AG10803 (cell line): ENCODE data around the gene ARPP19.

ENCODE experiments used
- DNase-seq: peaks from one replicate; pipeline ENCODE4 v3.0.0; 2010; ENCODE audit warnings: low read depth
- H3K4me3 ChIP-seq: 2 replicates; pipeline ENCODE4 v1.5.1; 2011; ENCODE audit warnings: mild to moderate bottlenecking, low read length, control low read depth
- TF ChIP-seq, protein P1 (sequence below): conservative IDR thresholded peaks from 2 replicates; pipeline ENCODE4 v1.5.1; 2011; ENCODE audit warnings: mild to moderate bottlenecking, low read length, control low read depth, inconsistent platforms

The ARPP19 gene

GRCh38 chr15:52540374-52541012 is 28.3 kb downstream of the ARPP19 start:
- no peak for DNase-seq
- no peak overlapping the region for H3K4me3 ChIP-seq
- TF ChIP-seq, protein P1, sequence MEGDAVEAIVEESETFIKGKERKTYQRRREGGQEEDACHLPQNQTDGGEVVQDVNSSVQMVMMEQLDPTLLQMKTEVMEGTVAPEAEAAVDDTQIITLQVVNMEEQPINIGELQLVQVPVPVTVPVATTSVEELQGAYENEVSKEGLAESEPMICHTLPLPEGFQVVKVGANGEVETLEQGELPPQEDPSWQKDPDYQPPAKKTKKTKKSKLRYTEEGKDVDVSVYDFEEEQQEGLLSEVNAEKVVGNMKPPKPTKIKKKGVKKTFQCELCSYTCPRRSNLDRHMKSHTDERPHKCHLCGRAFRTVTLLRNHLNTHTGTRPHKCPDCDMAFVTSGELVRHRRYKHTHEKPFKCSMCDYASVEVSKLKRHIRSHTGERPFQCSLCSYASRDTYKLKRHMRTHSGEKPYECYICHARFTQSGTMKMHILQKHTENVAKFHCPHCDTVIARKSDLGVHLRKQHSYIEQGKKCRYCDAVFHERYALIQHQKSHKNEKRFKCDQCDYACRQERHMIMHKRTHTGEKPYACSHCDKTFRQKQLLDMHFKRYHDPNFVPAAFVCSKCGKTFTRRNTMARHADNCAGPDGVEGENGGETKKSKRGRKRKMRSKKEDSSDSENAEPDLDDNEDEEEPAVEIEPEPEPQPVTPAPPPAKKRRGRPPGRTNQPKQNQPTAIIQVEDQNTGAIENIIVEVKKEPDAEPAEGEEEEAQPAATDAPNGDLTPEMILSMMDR, result no peak

- DNase-seq, result no peak
- no peak overlapping the region for H3K4me3 ChIP-seq
- TF ChIP-seq, protein P1, result no peak
Measured at GRCh38 chr15:52537459-52537858, 31.4 kb downstream of the ARPP19 start.

- H3K4me3 ChIP-seq, result no peak overlapping the region
- TF ChIP-seq, protein P1, result no peak
- DNase-seq, result no peak
Measured at GRCh38 chr15:52532427-52532826, 36.4 kb downstream of the ARPP19 start.

DNA sequence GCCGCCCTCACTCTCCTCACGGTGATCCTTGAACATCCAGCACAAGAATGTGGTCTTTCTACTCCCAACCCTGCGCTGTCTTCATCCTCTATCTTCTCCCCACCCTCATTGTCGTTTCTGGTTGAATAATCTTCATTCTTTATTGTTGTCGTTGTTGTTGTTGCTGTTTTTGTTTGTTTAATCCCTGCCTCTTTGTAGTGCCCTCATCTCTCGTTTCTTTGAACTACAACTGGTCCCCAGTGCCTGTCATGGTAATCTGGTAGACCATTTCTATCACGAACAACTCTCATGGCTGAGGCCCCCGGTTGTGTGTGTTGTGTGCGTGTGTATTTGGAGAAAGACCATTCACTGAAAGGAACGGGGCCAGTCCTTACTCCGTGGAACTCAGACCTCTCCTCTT is 38.9 kb downstream of the ARPP19 start:
- no peak overlapping the region; the same call in 1 of the 2 replicates for H3K4me3 ChIP-seq

DNA sequence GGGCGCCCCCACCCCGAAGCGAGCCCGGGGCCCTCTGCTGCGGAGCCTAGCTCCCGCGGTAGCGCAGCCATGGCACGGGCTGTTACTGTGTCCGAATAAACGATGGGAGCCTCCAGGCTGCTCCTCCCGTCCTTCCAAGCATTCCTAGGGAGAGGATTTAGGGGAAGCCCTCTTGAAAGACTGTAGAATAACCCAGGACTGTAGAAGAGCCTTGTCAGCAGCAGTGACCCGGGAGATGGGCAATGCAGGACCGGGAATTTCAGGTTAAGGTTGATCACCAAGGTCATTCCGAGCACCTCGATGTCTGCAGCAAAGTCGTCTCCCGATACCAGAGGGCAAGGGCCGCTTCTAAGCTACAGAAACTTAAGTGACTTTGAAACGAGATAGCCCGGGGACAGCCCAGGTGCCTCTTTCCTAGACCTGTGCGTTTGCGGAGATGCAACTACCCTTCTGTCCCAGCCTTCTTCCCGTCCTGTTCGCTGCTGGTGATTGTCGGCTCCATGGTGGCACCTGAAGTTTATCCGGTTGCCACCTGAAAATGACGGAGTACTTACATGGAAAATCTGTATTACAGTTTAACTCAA is 39.4 kb downstream of the ARPP19 start:
- no peak for DNase-seq
- TF ChIP-seq, protein P1, result no peak
- H3K4me3 ChIP-seq, result peak overlapping the region; percentile 76

More for the DNA sequence above, 38.9 kb downstream of the ARPP19 start:
- no peak for DNase-seq
- TF ChIP-seq, protein P1, result no peak

DNA sequence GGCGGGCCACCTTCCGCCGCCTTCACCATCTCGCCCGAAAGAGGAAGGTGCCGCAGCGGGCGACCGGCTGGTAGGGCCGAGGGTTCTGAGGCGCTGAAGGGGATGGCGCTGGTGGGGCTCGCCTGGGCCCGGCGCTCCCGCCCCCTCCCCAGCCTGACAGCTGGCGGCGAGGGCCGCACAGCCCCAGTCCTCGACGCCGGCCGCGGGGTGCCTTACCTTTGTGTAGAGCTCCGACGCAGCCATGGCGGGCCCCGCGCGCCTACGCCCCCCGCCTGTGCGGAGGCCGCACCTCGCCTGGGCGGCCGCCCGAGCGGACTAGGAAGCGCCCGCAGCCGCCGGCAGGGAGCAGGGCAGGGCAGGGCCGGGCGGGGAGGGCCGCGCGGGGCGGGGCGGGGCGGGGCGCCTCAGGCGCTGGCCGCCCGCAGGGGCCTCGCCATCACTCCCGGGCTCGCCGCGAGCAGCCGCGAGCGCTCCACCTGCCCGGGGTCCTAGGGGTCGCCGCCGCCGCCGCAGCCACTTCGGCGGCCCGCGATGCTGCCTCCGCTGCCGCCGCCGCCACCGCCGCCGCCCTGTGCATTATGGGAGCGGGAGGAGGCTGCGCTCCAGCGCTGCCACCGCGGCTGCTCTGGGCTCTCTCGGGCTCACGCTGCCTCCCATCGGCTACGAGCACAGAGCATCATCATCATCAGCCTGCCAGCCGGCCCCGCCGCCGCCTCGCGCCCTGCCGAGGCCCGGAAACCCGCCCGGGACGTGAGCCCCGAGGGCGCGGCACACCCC is 40.1 kb downstream of the ARPP19 start, which contains the start of gene MYO5A:
Gene MYO5A, minus strand, starts transcription at position 317 of the 777 bp plus-strand sequence. Its CDS starts 74 bp downstream, at position 243.
- DNase-seq, result peak; percentile 73
- TF ChIP-seq, protein P1, result no peak
- peak within 1 kb of the TSS; percentile 76 for H3K4me3 ChIP-seq
